NCI-H1092 (cell line): ENCODE measurements around the gene MYLK.
A peak's percentile ranks its signal among the peaks of the same experiment; 100 is the strongest.
"Not testable (repeated sequence)": the region's sequence is repeated elsewhere in the genome, so short reads cannot be mapped to it uniquely, and the experiment has no call there.

Experiments used
- DNase-seq: peaks from one replicate; lab custom pipeline; 2025; lab: John Stamatoyannopoulos, UW

Gene MYLK, protein sequence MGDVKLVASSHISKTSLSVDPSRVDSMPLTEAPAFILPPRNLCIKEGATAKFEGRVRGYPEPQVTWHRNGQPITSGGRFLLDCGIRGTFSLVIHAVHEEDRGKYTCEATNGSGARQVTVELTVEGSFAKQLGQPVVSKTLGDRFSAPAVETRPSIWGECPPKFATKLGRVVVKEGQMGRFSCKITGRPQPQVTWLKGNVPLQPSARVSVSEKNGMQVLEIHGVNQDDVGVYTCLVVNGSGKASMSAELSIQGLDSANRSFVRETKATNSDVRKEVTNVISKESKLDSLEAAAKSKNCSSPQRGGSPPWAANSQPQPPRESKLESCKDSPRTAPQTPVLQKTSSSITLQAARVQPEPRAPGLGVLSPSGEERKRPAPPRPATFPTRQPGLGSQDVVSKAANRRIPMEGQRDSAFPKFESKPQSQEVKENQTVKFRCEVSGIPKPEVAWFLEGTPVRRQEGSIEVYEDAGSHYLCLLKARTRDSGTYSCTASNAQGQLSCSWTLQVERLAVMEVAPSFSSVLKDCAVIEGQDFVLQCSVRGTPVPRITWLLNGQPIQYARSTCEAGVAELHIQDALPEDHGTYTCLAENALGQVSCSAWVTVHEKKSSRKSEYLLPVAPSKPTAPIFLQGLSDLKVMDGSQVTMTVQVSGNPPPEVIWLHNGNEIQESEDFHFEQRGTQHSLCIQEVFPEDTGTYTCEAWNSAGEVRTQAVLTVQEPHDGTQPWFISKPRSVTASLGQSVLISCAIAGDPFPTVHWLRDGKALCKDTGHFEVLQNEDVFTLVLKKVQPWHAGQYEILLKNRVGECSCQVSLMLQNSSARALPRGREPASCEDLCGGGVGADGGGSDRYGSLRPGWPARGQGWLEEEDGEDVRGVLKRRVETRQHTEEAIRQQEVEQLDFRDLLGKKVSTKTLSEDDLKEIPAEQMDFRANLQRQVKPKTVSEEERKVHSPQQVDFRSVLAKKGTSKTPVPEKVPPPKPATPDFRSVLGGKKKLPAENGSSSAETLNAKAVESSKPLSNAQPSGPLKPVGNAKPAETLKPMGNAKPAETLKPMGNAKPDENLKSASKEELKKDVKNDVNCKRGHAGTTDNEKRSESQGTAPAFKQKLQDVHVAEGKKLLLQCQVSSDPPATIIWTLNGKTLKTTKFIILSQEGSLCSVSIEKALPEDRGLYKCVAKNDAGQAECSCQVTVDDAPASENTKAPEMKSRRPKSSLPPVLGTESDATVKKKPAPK (N-terminal part only)

DNA sequence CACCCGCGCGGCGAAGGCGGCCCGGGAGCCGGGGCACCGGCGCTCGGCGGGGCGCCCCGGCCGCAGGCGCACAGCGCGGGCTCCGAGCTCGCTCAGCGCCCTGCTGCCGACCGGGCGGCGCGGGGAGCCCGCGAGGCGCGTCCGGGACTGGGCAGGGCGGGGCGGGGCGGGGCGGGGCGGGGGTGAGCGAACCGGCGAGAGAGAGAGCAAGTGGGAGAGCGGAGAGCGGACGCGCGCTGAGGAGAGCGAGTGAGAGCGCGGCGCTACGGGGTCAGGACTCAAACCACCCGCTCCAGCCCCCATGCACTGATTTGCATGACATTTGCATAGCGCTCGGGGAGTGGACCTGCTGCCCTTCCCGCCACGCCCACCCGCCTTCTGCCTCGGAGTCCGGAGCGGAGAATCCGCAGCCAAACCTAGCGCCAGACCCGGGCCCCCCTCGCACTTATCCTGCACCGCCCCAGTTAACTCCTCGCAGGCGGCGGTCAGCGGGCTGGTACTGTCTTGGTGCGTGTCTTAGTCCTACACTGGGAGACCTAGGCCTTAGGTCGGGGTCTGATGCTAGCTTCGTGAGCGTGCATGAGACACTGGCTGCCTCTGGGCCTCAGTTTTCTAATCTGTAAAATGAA lies at the start of gene MYLK:
Gene MYLK, minus strand, starts transcription at position 130 of the 629 bp plus-strand sequence. CDS start 90,491 bp downstream, outside the sequence.
- peak; percentile 64 for DNase-seq

DNA sequence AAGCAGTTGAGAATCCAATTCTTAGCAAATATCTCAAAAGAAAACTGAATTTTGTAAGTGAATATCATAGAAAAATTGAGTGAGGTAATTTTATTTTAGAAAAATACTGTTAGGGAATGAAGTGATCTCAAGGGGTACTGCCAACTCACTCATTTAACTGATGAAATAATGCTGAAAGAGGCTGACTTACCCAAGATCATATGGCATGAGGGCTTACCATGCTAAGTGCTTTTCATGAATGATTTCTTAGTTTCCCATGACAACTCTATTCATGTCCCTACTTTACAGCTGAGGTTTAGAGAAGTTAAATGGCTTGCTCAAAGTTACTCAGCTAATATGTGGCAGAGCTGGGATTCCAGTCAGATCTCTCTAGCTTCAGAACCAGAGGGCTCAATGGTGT lies 46.3 kb upstream of the MYLK start:
- DNase-seq = no peak

DNA sequence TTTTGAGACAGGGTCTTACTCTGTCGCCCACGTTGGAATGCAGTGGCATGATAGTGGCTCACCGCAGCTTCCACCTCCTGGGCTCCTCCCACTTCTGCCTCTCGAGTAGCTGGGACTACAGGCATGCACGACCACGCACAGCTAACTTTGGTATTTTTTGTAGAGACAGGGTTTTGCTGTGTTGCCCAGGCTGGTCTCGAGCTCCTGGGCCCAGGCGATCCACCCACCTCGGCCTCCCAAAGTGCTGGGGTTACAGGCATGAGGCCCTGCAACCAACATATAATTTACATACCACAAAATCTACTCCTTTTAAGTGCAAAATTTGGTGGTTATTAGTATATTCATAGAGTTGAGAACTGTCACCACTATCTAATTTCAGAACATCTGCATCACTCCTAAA lies 45.2 kb upstream of the MYLK start:
- DNase-seq = no peak

DNA sequence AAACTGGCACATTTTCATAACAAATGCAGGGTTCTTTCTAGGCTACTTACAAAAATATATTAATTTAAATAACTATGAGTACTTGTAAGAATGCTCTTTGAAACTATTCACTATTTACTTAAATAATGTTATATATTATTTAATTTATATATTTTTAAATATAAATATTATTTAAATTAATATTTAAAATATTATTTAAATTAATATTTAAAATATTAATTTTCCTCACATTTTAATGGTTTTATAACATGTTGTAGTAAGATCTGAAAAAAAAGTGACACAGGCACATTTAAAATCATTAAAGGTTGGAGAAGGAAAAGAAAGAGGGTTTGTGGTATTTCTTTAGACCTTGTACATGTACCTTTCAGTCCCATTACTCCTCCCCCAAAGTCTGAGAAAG lies 42.3 kb upstream of the MYLK start:
- no peak for DNase-seq

DNA sequence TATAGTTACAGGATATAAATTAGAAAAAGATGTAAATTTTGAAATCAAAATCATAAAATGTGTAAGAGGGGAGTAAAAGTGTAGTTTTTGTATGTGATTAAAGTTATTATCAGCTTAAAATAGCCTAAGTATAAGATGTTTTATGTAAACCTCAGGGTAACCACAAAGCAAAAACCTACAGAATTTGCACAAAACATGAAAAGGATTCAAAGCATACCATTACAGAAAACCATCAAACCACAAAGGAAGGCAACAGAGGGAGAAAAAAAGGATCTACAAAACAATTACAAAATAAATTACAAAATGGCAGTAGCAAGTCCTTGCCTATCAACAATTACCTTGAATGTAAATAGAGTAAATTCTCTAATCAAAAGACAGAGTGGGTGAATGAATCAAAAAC lies 36.7 kb upstream of the MYLK start:
- DNase-seq = no peak

DNA sequence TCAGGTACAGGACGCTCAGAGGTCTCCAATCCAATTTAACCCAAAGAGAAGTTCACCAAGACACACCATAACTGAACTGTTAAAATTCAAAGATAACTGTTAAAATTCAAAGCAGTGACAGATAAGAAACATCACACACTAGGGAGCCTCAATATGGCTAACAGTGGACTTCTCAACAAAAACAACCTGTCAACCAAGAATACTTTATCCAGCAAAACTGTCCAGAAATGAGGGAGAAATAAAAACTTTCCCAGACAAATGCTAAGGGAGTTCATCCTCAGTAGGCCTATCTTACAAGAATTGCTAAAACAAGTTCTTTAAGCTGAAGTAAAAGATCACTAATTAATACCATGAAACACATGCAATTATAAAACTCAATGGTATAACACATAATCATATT lies 36.3 kb upstream of the MYLK start:
- no peak for DNase-seq

DNA sequence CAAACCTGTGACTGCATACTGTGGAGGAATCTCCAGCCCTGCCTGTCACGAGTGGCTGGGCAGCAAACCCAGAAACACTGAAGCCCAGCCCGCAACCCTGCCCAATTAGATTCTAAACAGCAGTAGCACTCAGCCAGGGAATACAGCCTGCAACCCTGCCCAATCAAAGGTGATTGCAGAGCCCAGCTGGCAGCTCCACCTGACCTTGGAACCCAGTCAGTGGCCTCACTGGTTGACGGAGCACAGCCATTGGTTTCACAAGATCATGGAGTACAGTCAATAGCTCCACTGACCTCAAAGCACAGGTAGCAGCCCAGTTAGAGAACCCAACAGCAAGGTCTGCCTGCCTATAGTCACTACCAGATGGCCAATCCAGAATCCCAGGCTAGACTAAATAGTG lies 35.2 kb upstream of the MYLK start:
- no peak for DNase-seq

DNA sequence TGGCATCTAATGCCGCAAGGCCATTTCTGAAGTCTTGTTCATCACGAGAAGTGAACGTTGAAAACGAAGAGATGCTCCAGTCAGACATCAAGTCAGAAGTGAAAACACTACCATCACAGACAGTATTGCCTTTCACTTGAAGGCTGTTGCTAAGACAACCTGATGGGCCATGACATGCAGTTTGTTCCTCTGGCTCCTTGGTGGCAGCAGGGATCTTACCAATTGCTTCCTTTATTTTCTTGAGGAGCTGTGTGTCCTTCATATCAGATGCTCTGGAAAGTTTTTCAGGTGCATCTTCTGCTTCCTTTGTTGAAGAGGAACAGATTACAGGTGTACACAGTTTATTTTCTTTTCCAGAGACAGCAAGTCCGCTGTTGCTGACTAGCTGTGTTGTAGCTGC lies 30.7 kb upstream of the MYLK start:
- no peak for DNase-seq

DNA sequence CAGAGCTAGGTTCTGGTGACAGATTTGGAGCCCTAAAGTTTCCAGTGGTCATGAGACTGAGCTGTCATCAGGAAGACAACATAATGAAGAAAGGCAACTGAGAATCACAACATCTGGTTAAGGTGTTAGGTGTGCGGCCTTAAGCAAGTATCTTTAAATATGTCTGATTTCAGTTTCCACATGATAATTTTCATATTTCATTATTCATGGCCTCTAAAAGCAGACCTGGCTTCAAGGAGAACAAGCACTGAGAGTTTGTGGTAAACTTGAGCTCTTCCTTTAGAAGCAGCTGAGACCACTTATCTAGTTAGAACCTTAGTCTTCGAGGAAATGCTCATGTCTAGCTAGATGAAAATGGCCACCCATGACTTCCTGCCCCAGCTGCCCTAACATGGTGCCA lies 25.7 kb upstream of the MYLK start:
- no peak for DNase-seq

DNA sequence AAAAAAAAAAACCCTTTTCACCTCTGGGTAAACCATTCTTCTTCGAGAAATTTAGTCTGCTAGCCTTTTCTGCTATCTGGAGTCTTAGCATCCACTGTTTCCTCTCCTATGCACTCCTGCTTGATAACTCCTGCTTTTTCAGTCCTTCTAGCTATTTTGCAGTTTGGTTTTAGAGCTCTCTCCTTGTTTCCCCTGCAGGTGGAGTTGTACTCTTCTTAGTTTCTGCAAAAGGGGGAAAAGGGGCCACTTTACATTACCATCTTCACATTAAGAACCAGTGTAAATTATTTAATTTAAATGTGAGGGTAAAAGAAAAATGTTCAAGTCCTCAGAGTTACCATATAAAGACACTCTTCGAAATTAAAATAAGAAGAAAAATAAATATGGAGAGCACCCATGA lies 23.6 kb upstream of the MYLK start:
- DNase-seq = no peak

DNA sequence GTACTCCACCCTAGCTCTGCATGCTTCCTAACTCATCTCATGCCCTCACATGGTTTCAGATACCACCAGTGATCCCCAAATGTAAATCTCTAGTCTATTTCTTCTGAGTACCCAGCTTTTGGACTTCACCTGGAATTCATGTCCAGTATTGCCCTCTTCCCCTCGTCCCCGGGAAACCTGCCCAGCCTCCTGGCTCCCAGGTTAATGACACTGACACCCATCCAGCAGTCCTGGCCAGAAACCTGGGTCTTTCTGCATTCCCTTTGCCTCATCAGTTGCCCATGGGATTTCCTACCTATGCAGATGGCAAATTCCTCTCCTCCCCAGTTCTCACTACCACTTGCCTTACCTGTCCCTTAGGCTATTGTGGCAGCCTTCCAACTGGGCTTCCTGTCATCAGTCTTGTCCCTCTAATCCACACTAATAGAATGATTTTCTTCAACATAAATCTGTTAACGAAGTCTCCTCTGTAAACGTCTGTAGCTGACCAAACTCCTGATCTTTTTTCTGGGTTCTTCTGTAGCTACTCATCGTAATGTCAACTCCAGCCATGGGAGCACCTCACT lies 15.3 kb upstream of the MYLK start:
- no peak for DNase-seq

DNA sequence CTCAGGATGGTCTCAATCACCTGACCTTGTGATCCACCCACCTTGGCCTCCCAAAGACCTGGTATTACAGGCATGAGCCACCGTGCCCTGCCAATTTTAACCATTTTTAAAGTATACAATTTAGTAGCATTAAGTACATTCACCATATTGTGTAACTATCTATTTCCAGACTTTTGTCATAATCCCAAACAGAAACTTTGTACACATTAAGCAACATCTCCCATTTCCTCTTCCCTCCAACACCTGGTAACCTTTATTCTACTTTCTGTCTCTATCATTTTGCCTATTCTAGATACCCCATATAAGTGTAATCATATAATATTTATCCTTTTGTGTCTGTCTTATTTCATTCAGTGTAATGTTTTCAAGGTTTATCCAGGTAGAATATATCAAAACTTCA lies 8.9 kb upstream of the MYLK start:
- DNase-seq = no peak

DNA sequence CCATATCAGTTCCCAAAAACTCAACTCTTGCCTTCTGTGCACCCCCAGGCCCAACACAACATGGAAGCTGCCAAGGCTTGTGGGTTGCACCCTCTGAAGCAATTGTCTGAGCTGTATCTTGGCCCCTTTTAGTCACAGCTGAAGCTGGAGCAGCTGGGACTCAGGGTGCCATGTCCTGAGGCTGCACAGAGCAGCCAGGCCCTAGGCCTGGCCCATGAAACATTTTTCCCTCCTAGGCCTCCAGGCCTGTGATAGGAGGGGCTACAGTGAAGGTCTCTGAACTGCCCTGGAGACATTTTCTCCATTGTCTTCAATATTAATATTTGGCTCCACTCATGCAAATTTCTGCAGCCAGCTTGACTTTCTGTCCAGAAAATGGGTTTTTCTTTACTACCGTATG lies 8.1 kb upstream of the MYLK start:
- DNase-seq = no peak

DNA sequence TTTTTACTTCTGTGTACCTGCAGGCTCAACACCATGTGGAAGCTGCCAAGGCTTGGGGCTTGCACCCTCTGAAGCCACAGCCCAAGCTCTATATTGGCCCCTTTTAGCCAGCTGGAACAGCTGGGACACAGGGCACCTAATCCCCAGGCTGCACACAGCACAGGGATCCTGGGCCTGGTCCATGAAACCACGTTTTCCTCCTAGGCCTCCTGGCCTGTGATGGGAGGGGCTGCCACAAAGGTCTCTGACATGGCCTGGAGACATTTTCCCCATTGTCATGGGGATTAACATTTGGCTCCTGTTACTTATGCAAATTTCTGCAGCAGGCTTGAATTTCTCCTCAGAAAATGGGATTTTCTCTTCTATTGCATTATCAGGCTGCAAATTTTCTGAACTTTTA lies 6.9 kb upstream of the MYLK start:
- not testable (repeated sequence) for DNase-seq

DNA sequence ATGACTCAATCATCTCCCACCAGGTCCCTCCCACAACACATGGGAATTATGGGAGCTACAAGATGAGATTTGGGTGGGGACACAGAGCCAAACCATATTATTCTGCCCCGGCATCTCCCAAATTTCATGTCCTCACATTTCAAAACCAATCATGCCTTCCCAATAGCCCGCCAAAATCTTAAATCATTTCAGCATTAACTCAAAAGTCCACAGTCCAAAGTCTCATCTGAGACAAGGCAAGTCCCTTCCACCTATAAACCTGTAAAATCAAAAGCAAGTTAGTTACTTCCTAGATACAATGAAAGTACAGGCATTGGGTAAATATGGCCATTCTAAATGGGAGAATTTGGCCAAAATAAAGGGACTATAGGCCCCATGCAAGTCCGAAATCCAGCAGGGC lies 6.0 kb upstream of the MYLK start:
- not testable (repeated sequence) for DNase-seq

DNA sequence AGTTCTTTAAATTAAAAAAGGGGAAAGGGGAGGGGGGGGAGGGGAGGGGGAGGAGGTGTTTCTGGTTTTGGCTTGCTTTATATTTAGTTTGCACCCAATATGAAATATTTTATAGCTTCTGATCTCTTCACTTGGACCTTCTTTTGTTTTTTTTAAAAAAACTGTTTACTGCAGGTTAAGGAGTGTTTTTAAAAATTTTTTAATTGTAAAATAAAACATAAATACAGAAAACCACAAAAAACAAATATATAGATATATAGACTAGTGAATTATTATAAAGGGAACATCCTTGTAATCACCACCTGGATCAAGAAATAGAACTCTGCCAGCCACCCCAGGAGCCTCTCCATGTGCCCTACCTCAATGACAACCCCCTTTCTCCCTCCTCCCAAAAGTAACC lies 861 bp upstream of the MYLK start:
- DNase-seq = no peak

DNA sequence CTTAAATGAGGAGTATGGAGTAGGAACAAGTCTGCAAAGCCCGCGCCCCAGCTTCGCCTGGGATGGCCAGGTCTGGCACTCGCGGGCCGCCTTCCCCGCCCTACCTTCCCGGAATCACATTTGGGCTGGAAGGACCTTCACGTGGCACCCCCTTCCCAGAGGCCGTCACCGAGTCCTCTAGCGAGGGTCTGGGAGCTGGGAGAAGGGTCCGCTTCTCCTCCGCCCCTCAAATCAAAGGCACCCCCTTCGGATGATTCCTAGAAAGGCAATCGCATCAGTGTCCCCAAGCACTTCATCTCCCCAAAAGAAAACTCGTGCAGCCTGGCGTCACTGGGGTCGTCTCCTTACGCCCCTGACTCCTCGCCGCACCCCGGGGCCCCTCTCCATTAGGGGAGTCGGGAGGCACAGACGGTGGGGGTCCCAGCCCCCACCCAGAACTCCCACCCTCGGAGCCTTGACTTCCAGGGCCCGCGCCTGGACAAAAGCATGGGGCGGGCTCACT lies 380 bp downstream of the MYLK start:
- no peak for DNase-seq

DNA sequence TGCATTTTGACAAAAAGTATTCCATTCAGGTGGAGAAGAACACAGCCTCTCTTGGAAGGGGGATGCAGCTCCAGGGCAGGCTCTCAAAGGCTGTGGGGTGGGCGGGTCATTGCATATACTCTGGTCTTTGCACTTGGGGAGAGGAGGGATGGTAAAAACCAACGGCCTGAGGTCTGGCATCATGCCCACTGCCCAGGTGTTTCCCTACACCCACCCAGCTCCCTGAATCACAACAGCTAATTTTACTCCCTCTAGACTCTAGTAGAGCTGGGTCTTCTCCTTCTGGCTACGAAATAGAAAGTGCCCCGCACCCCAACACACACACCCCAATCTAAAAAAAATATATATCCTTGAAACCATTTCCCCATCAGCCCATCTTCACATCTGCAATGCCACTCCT lies 1.0 kb downstream of the MYLK start:
- no peak for DNase-seq

DNA sequence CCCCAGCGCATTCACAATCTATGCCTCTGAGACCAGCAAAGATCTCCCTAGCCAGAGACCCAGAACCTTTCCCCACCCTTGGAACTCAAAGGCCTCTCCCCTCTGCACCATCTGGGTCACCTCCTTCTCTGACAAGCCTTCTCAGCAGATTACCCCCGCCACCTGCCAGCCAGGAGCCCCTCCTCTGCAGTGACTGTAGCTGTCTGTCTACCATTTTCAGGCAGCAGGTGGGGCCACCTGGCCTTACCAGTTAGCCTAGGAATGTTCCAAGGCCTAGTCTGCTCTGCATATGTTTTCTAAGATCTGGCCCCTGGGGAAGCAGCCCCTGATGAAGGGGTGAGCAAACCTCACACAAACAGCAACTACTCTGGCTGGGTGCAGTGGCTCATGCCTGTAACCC lies 2.4 kb downstream of the MYLK start:
- no peak for DNase-seq

DNA sequence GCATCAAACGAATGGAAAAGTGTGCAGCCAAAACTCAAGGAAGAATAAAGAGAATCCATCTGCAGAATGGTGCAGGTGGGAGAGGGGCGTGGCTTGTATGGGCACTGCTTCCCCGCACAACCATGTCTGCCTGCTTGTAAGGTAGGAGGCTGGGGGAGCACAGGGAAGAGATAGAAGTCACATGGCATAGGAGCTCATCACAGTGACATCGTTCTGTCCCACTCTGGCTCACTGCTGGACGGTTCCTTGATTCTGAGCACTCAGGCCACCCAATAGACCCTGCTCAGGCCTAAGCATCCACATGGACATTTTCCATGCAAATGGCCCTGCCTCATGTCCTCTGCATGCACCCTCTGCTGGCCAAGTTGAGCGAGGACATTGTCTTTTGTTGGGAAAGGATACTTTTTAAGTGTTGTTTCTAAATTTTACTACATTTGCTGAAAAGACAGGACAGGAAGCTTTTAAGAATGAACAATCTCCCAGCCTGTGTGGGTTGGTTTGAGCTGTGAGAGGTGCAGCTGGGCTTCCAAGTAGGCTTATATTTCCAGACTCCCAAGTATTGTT lies 3.1 kb downstream of the MYLK start:
- no peak for DNase-seq

DNA sequence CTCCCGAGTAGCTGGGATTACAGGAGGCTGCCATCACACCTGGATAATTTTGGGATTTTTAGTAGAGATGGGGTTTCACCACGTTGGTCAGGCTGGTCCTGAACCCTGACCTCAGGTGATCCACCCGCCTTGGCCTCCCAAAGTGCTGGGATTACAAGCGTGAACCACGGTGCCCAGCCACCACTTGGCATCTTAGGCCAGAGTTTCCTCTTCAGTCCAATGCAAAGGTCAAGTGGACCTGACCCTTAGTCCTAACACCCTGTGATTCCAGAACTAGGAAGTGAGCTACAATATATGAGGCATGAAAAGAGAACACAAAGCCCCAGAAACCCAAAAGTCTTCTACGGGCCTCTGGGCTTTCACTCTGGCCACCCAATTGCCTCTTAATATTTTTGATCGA lies 5.3 kb downstream of the MYLK start:
- no peak for DNase-seq
